ENCODE results near the gene LMX1B. TPM values are rescaled to one million over a fixed set of nuclear protein-coding genes. Genes with fewer than 3 reads are reported as not detected.

The LMX1B gene
- total RNA-seq, 1 donor from 2014 or later: 0.21 TPM

GRCh38 chr9:126591922-126592321 lies 21.8 kb upstream of the LMX1B start:
- Histone ChIP-seq H3K9me3 (no peaks in the 10 kb centered on the region), H3K27ac (no peak overlapping the region), H3K4me3 (no peak overlapping the region), H3K4me1 (peaks cover 13% of the 10 kb centered on the region), H3K27me3 (ENCODE audit: low read depth) (peaks cover 20% of the 10 kb centered on the region), H3K36me3 (no peaks in the 10 kb centered on the region)
- no peak for DNase-seq
- ATAC-seq: no peak
- intact Hi-C loops (cut with DNase I): no loop called here
- TF ChIP-seq CTCF (IDR thresholded peaks at IDR 0.05): no peak

GRCh38 chr9:126592461-126592860 lies 21.3 kb upstream of the LMX1B start:
- no peak for TF ChIP-seq CTCF (IDR thresholded peaks at IDR 0.05)
- DNase-seq: no peak
- ATAC-seq: no peak
- Histone ChIP-seq H3K27me3 (ENCODE audit: low read depth) (peaks cover 20% of the 10 kb centered on the region), H3K27ac (no peak overlapping the region), H3K4me3 (no peak overlapping the region), H3K36me3 (no peaks in the 10 kb centered on the region), H3K9me3 (no peaks in the 10 kb centered on the region), H3K4me1 (peaks cover 9% of the 10 kb centered on the region)
- intact Hi-C loops (cut with DNase I): no loop called here

GRCh38 chr9:126595982-126596381 lies 17.7 kb upstream of the LMX1B start:
- Histone ChIP-seq H3K27me3 (ENCODE audit: low read depth) (peaks cover 29% of the 10 kb centered on the region), H3K4me1 (no peaks in the 10 kb centered on the region), H3K4me3 (no peak overlapping the region), H3K9me3 (no peaks in the 10 kb centered on the region), H3K36me3 (no peaks in the 10 kb centered on the region), H3K27ac (no peak overlapping the region)
- TF ChIP-seq CTCF (IDR thresholded peaks at IDR 0.05): no peak
- no peak for ATAC-seq
- intact Hi-C loops (cut with DNase I): no loop called here
- no peak for DNase-seq

- no peaks in the 10 kb centered on the region for H3K36me3 ChIP-seq
- no peak overlapping the region for H3K4me3 ChIP-seq
- peaks cover 23% of the 10 kb centered on the region for H3K27me3 ChIP-seq (ENCODE audit: low read depth)
- H3K27ac ChIP-seq: no peak overlapping the region
- TF ChIP-seq CTCF (IDR thresholded peaks at IDR 0.05): no peak
- ATAC-seq: no peak
- intact Hi-C loops (cut with DNase I): no loop called here
- no peaks in the 10 kb centered on the region for H3K4me1 ChIP-seq
- DNase-seq: no peak
- H3K9me3 ChIP-seq: no peaks in the 10 kb centered on the region
Observed at GRCh38 chr9:126599047-126599650, 14.6 kb upstream of the LMX1B start.

GRCh38 chr9:126604059-126605055 lies 9.4 kb upstream of the LMX1B start:
- Histone ChIP-seq H3K9me3 (no peaks in the 10 kb centered on the region), H3K4me1 (no peaks in the 10 kb centered on the region), H3K36me3 (no peaks in the 10 kb centered on the region), H3K27ac (no peak overlapping the region), H3K4me3 (no peak overlapping the region), H3K27me3 (ENCODE audit: low read depth) (peaks cover 30% of the 10 kb centered on the region)
- no peak for ATAC-seq
- no peak for TF ChIP-seq CTCF (IDR thresholded peaks at IDR 0.05)
- no peak for DNase-seq
- intact Hi-C loops (cut with DNase I): no loop called here
